HUDEP-2 (cell line): Measurements from ENCODE around the gene RNF8.
"Not testable (repeated sequence)": the region's sequence is repeated elsewhere in the genome, so short reads cannot be mapped to it uniquely, and the experiment has no call there.

Source experiments
- DNase-seq, 76 experiments: peaks; one replicate each; lab custom pipeline; 2025; ENCODE audit not compliant: unreplicated experiment in 76 of 76; lab: John Stamatoyannopoulos, UW

Gene RNF8

DNA sequence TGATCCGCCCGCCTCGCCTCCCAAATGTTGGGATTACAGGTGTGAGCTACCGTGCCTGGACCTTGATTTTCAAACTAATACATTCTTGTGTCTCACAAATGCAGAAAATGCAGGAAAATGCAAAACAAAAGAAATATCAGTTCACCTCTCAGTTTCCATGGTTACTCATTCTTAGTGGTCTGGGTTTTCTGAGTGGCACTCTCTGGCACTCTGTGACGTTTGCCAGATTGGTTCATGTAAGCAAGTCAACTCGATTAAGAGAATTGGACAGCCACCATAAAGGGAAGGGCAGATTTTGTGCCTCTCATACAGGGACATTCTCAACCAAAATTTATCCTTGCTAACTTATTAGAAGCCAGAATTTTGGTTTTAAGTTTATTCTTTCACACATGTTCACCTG is 87.9 kb downstream of the RNF8 start:
- DNase-seq: no peak

DNA sequence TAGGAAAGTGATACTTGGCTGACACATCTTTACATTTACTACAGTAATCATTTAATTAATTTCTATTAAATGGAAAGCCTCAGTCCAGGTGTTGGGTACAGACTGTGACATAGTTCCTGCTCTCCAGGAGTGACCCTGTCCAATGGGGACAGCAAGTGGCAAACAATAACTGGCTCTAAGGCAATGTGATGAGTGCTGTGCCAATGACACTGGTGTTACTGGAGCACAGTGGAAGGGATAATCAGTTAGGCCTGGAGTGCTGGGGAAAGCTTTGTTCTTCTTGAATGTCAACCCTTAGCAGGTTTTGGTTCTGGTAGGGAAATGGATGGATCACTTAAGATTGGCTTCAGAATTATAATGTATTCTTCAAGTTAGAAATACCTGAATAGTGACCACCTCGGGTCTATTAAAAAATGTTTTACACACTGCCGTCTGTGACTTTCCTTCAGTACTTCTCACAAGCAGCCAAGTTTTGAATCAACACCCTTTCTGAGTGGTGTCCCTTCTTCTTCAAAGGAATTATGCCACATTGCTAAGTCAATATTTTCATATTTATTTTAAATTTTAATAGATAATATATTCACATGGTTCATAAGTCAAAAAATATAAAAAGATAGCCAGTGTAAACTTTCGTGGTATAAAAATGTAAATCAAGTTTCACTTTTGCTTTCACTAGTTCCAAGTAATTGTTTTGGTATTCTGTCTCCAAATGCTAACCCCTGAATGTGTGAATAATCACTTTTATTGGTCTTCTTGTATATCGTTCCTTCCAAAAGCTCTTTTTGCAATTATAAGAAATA is 88.8 kb downstream of the RNF8 start:
- DNase-seq: no peak

DNA sequence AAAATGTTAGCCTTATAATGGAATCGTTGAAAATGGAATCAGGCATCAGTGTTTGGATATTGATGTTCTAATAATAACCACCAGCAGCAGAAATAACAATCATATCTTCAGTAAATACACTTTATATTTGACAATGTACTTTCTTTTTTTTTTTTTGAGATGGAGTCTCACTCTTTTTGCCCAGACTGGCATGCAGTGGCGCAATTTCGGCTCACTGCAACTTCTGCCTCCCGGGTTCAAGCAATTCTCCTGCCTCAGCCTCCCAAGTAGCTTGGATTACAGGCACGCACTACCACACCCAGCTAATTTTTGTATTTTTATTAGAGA is 89.4 kb downstream of the RNF8 start:
- not testable (repeated sequence) for DNase-seq
